Measurements from ENCODE around the gene PPM1H.
"Not testable (repeated sequence)": the region's sequence is repeated elsewhere in the genome, so short reads cannot be mapped to it uniquely, and the experiment has no call there.

DNA sequence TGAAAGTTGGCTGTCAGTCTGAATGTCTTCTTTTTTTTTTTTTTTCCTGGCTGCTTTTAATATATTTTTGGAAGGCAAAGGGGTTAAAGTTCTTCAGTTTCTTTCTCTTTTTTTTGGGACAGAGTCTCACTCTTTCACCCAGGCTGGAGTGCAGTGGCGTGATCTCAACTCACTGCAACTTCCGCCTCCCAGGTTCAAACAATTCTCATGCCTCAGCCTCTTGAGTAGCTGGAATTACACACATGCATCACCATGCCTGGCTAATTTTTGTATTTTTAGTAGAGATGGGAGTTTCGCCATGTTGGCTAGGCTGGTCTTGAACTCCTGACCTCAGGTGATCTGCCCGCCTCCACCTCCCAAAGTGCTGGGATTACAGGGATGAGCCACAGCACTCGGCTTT, 270.0 kb downstream of the PPM1H start:
- not testable (repeated sequence) for TF ChIP-seq CTCF (IDR thresholded peaks at IDR 0.05; ENCODE audit: low read depth, low read length); EZH2phosphoT487 (IDR thresholded peaks at IDR 0.05; ENCODE audit: low read depth)

All from OCI-LY3 (cell line).